BE2C (cell line): ENCODE measurements around the gene ATG5.

Experiments
- DNase-seq: peaks from one replicate; pipeline ENCODE4 v3.0.0-alpha.2; 2020
- H3K27me3 ChIP-seq: fragments of 250-450 bp; sonication (Bioruptor Pico); 2 replicates; pipeline ENCODE4 v1.5.1; 2020; ENCODE audit warnings: mild to moderate bottlenecking
- H3K36me3 ChIP-seq: fragments of 250-450 bp; sonication (Bioruptor Pico); 2 replicates; pipeline ENCODE4 v1.5.1; 2020; ENCODE audit warnings: mild to moderate bottlenecking
- H3K4me1 ChIP-seq: fragments of 250-450 bp; sonication (Bioruptor Pico); 2 replicates; pipeline ENCODE4 v1.5.1; 2020
- H3K4me3 ChIP-seq: 2 replicates; pipeline ENCODE4 v1.5.1; 2011; ENCODE audit warnings: low read depth, low read length
- H3K9me3 ChIP-seq: fragments of 250-450 bp; sonication (Bioruptor Pico); 2 replicates; pipeline ENCODE4 v1.5.1; 2020
- CTCF ChIP-seq: IDR thresholded peaks from 2 replicates; pipeline ENCODE4 v1.5.1; 2012; ENCODE audit warnings: mild to moderate bottlenecking, low read depth, low read length

The ATG5 gene

GRCh38 chr6:106165885-106166485 is 159.6 kb downstream of the ATG5 start:
- Histone ChIP-seq H3K4me1 (no peaks in the 10 kb centered on the region), H3K4me3 (no peak overlapping the region), H3K9me3 (no peaks in the 10 kb centered on the region), H3K27me3 (no peaks in the 10 kb centered on the region), H3K36me3 (no peaks in the 10 kb centered on the region)
- no peak for TF ChIP-seq CTCF
- no peak for DNase-seq

DNA sequence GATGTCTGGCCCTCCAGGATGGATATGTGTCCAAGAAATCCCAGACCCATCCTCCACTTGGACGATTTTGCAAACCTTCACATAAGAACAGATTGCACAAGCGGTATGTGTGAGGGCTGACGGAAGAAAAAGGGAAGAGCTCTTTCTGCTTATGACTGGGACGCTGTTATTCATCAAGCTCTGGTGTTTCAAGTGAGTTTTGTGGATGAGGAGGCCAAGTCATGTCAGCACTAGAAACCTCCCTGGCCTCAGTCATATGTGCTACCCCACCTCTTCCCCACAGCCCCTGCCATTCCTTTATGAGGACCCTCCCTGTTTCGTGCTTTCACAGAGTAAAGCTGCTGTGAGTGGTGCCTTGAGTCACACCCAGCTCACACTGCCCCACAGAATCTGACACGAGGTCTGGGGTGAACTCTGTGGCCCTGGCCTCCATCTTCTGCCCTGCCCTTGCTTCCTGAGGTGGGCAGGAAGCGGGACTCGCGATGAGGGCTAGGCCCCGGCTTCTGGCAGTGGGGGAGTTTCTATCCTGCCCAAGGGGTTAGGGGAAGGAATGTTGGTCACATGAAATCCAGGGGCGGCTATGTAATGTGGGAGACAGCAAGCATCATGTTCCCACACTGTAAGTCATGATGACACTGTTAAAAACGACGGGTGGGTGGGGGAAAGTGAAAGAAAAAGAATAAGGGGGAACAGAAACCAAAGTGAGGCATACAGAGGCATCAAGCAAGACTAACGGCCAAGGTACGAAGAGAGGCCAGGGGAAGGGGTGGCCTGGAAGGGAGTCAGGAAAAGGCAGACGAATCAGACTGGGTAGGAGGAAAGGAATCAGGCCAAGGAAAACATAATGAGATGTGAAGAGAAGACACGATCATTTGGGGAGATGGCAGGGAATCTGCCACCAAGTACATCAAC is 161.3 kb downstream of the ATG5 start:
- H3K9me3 ChIP-seq, result no peaks in the 10 kb centered on the region
- no peaks in the 10 kb centered on the region for H3K4me1 ChIP-seq
- H3K4me3 ChIP-seq, result no peak overlapping the region
- TF ChIP-seq CTCF, result no peak
- H3K27me3 ChIP-seq, result no peaks in the 10 kb centered on the region
- no peak for DNase-seq
- H3K36me3 ChIP-seq, result no peaks in the 10 kb centered on the region

DNA sequence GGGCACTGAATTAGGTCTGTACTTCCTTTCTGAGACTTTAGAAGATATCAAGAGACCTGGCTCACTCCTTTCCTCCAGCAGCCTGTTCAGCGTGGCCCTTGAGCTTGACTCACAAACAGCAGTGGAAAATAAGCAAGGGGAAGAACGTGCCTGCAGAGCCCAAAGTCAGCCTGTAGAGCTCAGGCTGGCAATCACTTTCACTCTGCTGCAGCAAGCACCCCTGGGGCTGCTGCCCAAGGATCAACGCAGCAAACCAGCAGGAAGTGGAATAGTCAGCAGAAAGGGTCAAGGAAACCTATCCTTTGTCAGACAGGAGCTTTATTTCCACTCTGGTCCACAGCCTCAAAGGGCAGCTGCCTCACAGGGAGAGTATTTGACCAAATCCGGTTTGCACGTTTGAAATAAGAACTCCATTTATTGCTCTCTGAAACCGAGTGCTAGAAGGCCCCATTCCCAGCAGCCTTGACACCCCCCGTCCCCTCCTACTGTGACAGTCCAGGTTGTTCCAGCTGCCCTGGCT is 162.1 kb downstream of the ATG5 start:
- no peak for TF ChIP-seq CTCF
- DNase-seq, result no peak
- H3K27me3 ChIP-seq, result no peaks in the 10 kb centered on the region

GRCh38 chr6:106162921-106163320 is 162.6 kb downstream of the ATG5 start:
- H3K36me3 ChIP-seq, result no peaks in the 10 kb centered on the region
- no peaks in the 10 kb centered on the region for H3K4me1 ChIP-seq
- H3K4me3 ChIP-seq, result no peak overlapping the region
- TF ChIP-seq CTCF, result no peak
- H3K9me3 ChIP-seq, result no peaks in the 10 kb centered on the region
- no peak for DNase-seq
- H3K27me3 ChIP-seq, result no peaks in the 10 kb centered on the region

More for the DNA sequence above, 162.1 kb downstream of the ATG5 start:
- Histone ChIP-seq H3K36me3 (no peaks in the 10 kb centered on the region), H3K9me3 (no peaks in the 10 kb centered on the region), H3K4me3 (no peak overlapping the region), H3K4me1 (no peaks in the 10 kb centered on the region)

DNA sequence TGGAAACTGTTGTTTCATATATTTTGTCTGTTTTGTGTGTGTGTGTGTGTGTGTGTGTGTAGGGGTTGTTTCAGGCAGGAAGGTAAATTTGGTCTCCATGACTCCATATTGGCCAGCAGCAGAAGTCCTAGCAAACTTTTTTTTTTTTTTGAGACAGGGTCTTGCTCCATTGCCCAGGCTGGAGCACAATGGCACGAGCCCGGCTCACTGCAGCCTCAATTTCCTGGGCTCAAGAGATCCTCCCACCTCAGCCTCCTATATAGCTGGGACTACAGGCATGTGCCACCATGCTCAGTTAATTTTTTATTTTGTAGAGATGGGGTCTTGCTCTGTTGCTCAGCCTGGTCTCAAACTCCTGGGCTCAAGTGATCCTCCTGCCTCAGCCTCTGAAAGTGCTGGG is 163.7 kb downstream of the ATG5 start:
- no peaks in the 10 kb centered on the region for H3K9me3 ChIP-seq
- no peaks in the 10 kb centered on the region for H3K36me3 ChIP-seq
- H3K4me1 ChIP-seq, result peaks cover 6% of the 10 kb centered on the region
- H3K27me3 ChIP-seq, result no peaks in the 10 kb centered on the region
- H3K4me3 ChIP-seq, result no peak overlapping the region
- no peak for TF ChIP-seq CTCF
- DNase-seq, result no peak
